Spinal cord (tissue), 10 donors: Measurements from ENCODE around the gene COX10. TPM values are rescaled to one million over a fixed set of nuclear protein-coding genes. Genes with fewer than 3 reads are reported as not detected.

Experiments used
- DNase-seq, 6 donors: peaks; one replicate each; pipeline versions ENCODE4 v3.0.0 to v3.0.0-alpha.2; 2013 to 2015; ENCODE audit warnings: low spot score in 6 of 6, low read depth in 4 of 6
- H3K27ac ChIP-seq: one replicate; pipeline ENCODE4 v1.5.1; 2013; ENCODE audit warnings: low read depth, low read length, control low read depth
- H3K27me3 ChIP-seq: one replicate; pipeline ENCODE4 v1.6.1; 2013; ENCODE audit warnings: low read length; ENCODE audit not compliant: control insufficient read depth, insufficient read depth
- H3K36me3 ChIP-seq: one replicate; pipeline ENCODE4 v1.6.1; 2013; ENCODE audit warnings: low read length; ENCODE audit not compliant: control insufficient read depth, insufficient read depth
- H3K4me1 ChIP-seq: one replicate; pipeline ENCODE4 v1.6.1; 2013; ENCODE audit warnings: low read length; ENCODE audit not compliant: control insufficient read depth, insufficient read depth
- H3K4me3 ChIP-seq: one replicate; pipeline ENCODE4 v1.5.1; 2013; ENCODE audit warnings: low read depth, low read length, control low read depth
- H3K9me3 ChIP-seq: one replicate; pipeline ENCODE4 v1.6.1; 2013; ENCODE audit warnings: low read length; ENCODE audit not compliant: control insufficient read depth, insufficient read depth
- WGBS: methylation state at CpG from one replicate; pipeline ENCODE4 v1.1.5; 2013; ENCODE audit warnings: missing lambda C conversion rate; ENCODE audit not compliant: insufficient coverage; 5-methylcytosine and 5-hydroxymethylcytosine counted together
- polyA plus RNA-seq, 2 donors: library from polyadenylated mRNA; unstranded; fragments of 120-200 nt; gene quantifications; one replicate each; pipeline ENCODE4 v1.2.1, GENCODE V29; 2013; ENCODE audit not compliant: insufficient read length in 2 of 2
- total RNA-seq, 2 donors: library from RNA; depleted of rRNA in 1 of 2; stranded (reverse); fragments of 120-200 nt in 1 of 2; fragments of >200 nt in 1 of 2; gene quantifications; one replicate each; pipeline versions ENCODE4 v1.2.3 to v1.2.4, GENCODE V29; 2013 to 2014
- donor health status: healthy.

COX10 gene
- total and polyA plus RNA-seq, 4 donors = 14.6 to 18.1 (median 15.2) TPM

GRCh38 chr17:14091367-14091766 is 22.1 kb downstream of the COX10 start:
- 83% methylated on average over 1 of the region's 4 CpGs for WGBS
- no peak overlapping the region for H3K4me3 ChIP-seq
- H3K27ac ChIP-seq = no peak overlapping the region
- no peaks in the 10 kb centered on the region for H3K27me3 ChIP-seq
- H3K36me3 ChIP-seq = no peaks in the 10 kb centered on the region
- no peak for DNase-seq
- H3K4me1 ChIP-seq = no peaks in the 10 kb centered on the region
- H3K9me3 ChIP-seq = no peaks in the 10 kb centered on the region

- no peaks in the 10 kb centered on the region for H3K9me3 ChIP-seq
Observed at GRCh38 chr17:14092808-14093207, 23.5 kb downstream of the COX10 start.

GRCh38 chr17:14094676-14095601 is 25.6 kb downstream of the COX10 start:
- no peak overlapping the region for H3K4me3 ChIP-seq
- H3K4me1 ChIP-seq = no peaks in the 10 kb centered on the region
- H3K27me3 ChIP-seq = no peaks in the 10 kb centered on the region
- WGBS = 72% methylated on average over 5 of the region's 7 CpGs
- no peaks in the 10 kb centered on the region for H3K36me3 ChIP-seq
- no peaks in the 10 kb centered on the region for H3K9me3 ChIP-seq
- peak in 1 of 6 donors; percentile 61 for DNase-seq
- no peak overlapping the region for H3K27ac ChIP-seq

More at GRCh38 chr17:14092808-14093207, 23.5 kb downstream of the COX10 start:
- H3K27ac ChIP-seq = no peak overlapping the region
- WGBS = no CpG with 5 or more reads among the region's 1 CpG
- DNase-seq = no peak
- H3K36me3 ChIP-seq = no peaks in the 10 kb centered on the region
- H3K27me3 ChIP-seq = no peaks in the 10 kb centered on the region
- H3K4me3 ChIP-seq = no peak overlapping the region
- H3K4me1 ChIP-seq = no peaks in the 10 kb centered on the region

GRCh38 chr17:14095631-14096030 is 26.3 kb downstream of the COX10 start:
- no peaks in the 10 kb centered on the region for H3K36me3 ChIP-seq
- H3K4me1 ChIP-seq = no peaks in the 10 kb centered on the region
- H3K27ac ChIP-seq = no peak overlapping the region
- no peak overlapping the region for H3K4me3 ChIP-seq
- H3K9me3 ChIP-seq = no peaks in the 10 kb centered on the region
- WGBS = 100% methylated on average over 2 of the region's 3 CpGs
- H3K27me3 ChIP-seq = no peaks in the 10 kb centered on the region
- no peak for DNase-seq

- no peaks in the 10 kb centered on the region for H3K36me3 ChIP-seq
- no peaks in the 10 kb centered on the region for H3K4me1 ChIP-seq
- no peak overlapping the region for H3K4me3 ChIP-seq
- H3K27me3 ChIP-seq = no peaks in the 10 kb centered on the region
- 75% methylated on average over 3 of the region's 3 CpGs for WGBS
- H3K27ac ChIP-seq = no peak overlapping the region
- no peaks in the 10 kb centered on the region for H3K9me3 ChIP-seq
- DNase-seq = no peak
Observed at GRCh38 chr17:14098246-14098645, 28.9 kb downstream of the COX10 start.

GRCh38 chr17:14101976-14102375 is 32.7 kb downstream of the COX10 start:
- H3K36me3 ChIP-seq = no peaks in the 10 kb centered on the region
- 72% methylated on average over 2 of the region's 3 CpGs for WGBS
- no peaks in the 10 kb centered on the region for H3K27me3 ChIP-seq
- H3K9me3 ChIP-seq = no peaks in the 10 kb centered on the region
- H3K27ac ChIP-seq = no peak overlapping the region
- H3K4me1 ChIP-seq = no peaks in the 10 kb centered on the region
- no peak overlapping the region for H3K4me3 ChIP-seq
- DNase-seq = peak in 1 of 6 donors; percentile 8

GRCh38 chr17:14103836-14104235 is 34.5 kb downstream of the COX10 start:
- no peak for DNase-seq
- Histone ChIP-seq H3K27me3 (no peaks in the 10 kb centered on the region), H3K27ac (no peak overlapping the region), H3K9me3 (no peaks in the 10 kb centered on the region), H3K4me1 (no peaks in the 10 kb centered on the region), H3K4me3 (no peak overlapping the region), H3K36me3 (no peaks in the 10 kb centered on the region)
- WGBS = 100% methylated on average over 3 of the region's 8 CpGs

- H3K4me3 ChIP-seq = no peak overlapping the region
- no peak for DNase-seq
- no peaks in the 10 kb centered on the region for H3K27me3 ChIP-seq
- no peaks in the 10 kb centered on the region for H3K9me3 ChIP-seq
- no CpG with 5 or more reads among the region's 3 CpGs for whole genome bisulfite sequencing
- H3K27ac ChIP-seq = no peak overlapping the region
- no peaks in the 10 kb centered on the region for H3K36me3 ChIP-seq
- no peaks in the 10 kb centered on the region for H3K4me1 ChIP-seq
Observed at GRCh38 chr17:14104734-14105133, 35.4 kb downstream of the COX10 start.

GRCh38 chr17:14107889-14108288 is 38.6 kb downstream of the COX10 start:
- H3K4me1 ChIP-seq = no peaks in the 10 kb centered on the region
- H3K4me3 ChIP-seq = no peak overlapping the region
- no peaks in the 10 kb centered on the region for H3K27me3 ChIP-seq
- no peaks in the 10 kb centered on the region for H3K9me3 ChIP-seq
- H3K36me3 ChIP-seq = no peaks in the 10 kb centered on the region
- no peak for DNase-seq
- H3K27ac ChIP-seq = no peak overlapping the region

- no peak for DNase-seq
- WGBS = 94% methylated on average over 2 of the region's 2 CpGs
- Histone ChIP-seq H3K36me3 (no peaks in the 10 kb centered on the region), H3K27me3 (no peaks in the 10 kb centered on the region), H3K4me1 (no peaks in the 10 kb centered on the region), H3K4me3 (no peak overlapping the region), H3K27ac (no peak overlapping the region), H3K9me3 (no peaks in the 10 kb centered on the region)
Observed at GRCh38 chr17:14112407-14112806, 43.1 kb downstream of the COX10 start.
